HCT116 (cell line): ENCODE data around the gene SPOCD1. TPM values are rescaled to one million over a fixed set of nuclear protein-coding genes. Genes with fewer than 3 reads are reported as not detected.

Source experiments
- ATAC-seq: fragments of 200-7000 bp; cut with Tn5 transposase; 2 replicates; pipeline ENCODE4 v1.9.1; 2020; ENCODE audit warnings: mild to moderate bottlenecking, moderate library complexity
- BruUV-seq: library from RNA; stranded (reverse); fragments of 400-500 nt; replicated peaks from 2 replicates; lab custom pipeline; 2021; lab: Mats Ljungman, UMichigan
- CTCF ChIA-PET: fragments of 300-600 bp; sonication (Branson Sonifier 250); formaldehyde crosslinking; loops from one replicate; lab custom pipeline; 2021; ENCODE audit warnings: antibody characterized with exemption; lab: Charles Lee
- POLR2A ChIA-PET: fragments of 300-600, 350-600 bp; sonication (Branson Sonifier 250); formaldehyde crosslinking; loops from one replicate; lab custom pipeline; 2021; ENCODE audit warnings: antibody characterized with exemption; lab: Charles Lee
- RAD21 ChIA-PET, 2 experiments: fragments of 300-600 bp; sonication (Branson Sonifier 250); formaldehyde crosslinking; loops; one replicate each; lab custom pipeline; 2023; ENCODE audit warnings: low total read pairs in 2 of 2; ENCODE audit not compliant: uncharacterized antibody in 2 of 2, unreplicated experiment in 2 of 2, low non-redundant PET in 1 of 2; lab: Charles Lee
- DNase-seq: peaks from one replicate; pipeline ENCODE4 v3.0.0-alpha.2; 2010; ENCODE audit warnings: low read depth, low spot score
- H2AFZ ChIP-seq: fragments of 200-600 bp; shearing (Covaris generic), sonication (generic); 2 replicates; pipeline ENCODE4 v1.6.1; 2017; ENCODE audit warnings: low read depth, mixed run types, mixed read lengths, antibody characterized with exemption, low read length; ENCODE audit not compliant: poor library complexity, severe bottlenecking
- H3K27ac ChIP-seq: 2 replicates; pipeline ENCODE4 v1.5.1; 2012; ENCODE audit warnings: low read depth, low read length
- H3K27me3 ChIP-seq: fragments of 200-600 bp; sonication (generic); 2 replicates; pipeline ENCODE4 v1.6.1; 2016; ENCODE audit warnings: mixed run types, low read length, mixed read lengths; ENCODE audit not compliant: insufficient read depth
- H3K36me3 ChIP-seq, 2 experiments: fragments of 200-500 bp in 1 of 2; fragments of 200-600 bp in 1 of 2; sonication (Bioruptor generic) in 1 of 2; sonication (generic) in 1 of 2; 2 replicates each; pipeline versions ENCODE4 v1.5.1 to v1.6.1; 2014 to 2016; ENCODE audit warnings: low read length in 2 of 2, inconsistent platforms in 1 of 2, mixed read lengths in 1 of 2, mixed run types in 1 of 2; ENCODE audit not compliant: insufficient read depth in 2 of 2, control insufficient read depth in 1 of 2
- H3K4me1 ChIP-seq, 2 experiments: fragments of 200-600 bp in 1 of 2; sonication (generic) in 1 of 2; 2 replicates each; pipeline versions ENCODE4 v1.5.1 to v1.6.1; 2012 to 2017; ENCODE audit warnings: low read length in 2 of 2, inconsistent platforms in 1 of 2, mild to moderate bottlenecking in 1 of 2, mixed read lengths in 1 of 2, mixed run types in 1 of 2, moderate library complexity in 1 of 2; ENCODE audit not compliant: insufficient read depth in 2 of 2, control insufficient read depth in 1 of 2
- H3K4me2 ChIP-seq: fragments of 200-600 bp; sonication (generic); 2 replicates; pipeline ENCODE4 v1.6.1; 2017; ENCODE audit warnings: mixed run types, low read length, mixed read lengths
- H3K4me3 ChIP-seq, 2 experiments: fragments of 200-600 bp in 1 of 2; sonication (generic) in 1 of 2; replicated peaks in 1 of 2; 2 replicates each; pipeline ENCODE4 v1.5.1; 2011 to 2016; ENCODE audit warnings: low read length in 2 of 2, control low read depth in 1 of 2, low read depth in 1 of 2, mild to moderate bottlenecking in 1 of 2, mixed read lengths in 1 of 2, mixed run types in 1 of 2
- H3K79me2 ChIP-seq: fragments of 200-600 bp; sonication (generic); 2 replicates; pipeline ENCODE4 v1.6.1; 2017; ENCODE audit warnings: mild to moderate bottlenecking, mixed run types, low read length, moderate library complexity, mixed read lengths; ENCODE audit not compliant: insufficient read depth
- H3K9ac ChIP-seq: fragments of 200-600 bp; sonication (generic); 2 replicates; pipeline ENCODE4 v1.6.1; 2016; ENCODE audit warnings: low read length, mixed read lengths
- H3K9me2 ChIP-seq: fragments of 200-600 bp; sonication (generic), shearing (Covaris generic); 2 replicates; pipeline ENCODE4 v1.6.1; 2017; ENCODE audit warnings: mixed run types, mild to moderate bottlenecking, moderate library complexity; ENCODE audit not compliant: insufficient read depth
- H3K9me3 ChIP-seq, 2 experiments: fragments of 200-500 bp in 1 of 2; fragments of 200-600 bp in 1 of 2; sonication (Bioruptor generic) in 1 of 2; sonication (generic) in 1 of 2; 2 replicates each; pipeline ENCODE4 v1.6.1; 2014 to 2017; ENCODE audit warnings: low read length in 2 of 2, mixed read lengths in 2 of 2, inconsistent platforms in 1 of 2, low read depth in 1 of 2, mild to moderate bottlenecking in 1 of 2, mixed run types in 1 of 2, moderate library complexity in 1 of 2; ENCODE audit not compliant: control insufficient read depth in 1 of 2, insufficient read depth in 1 of 2
- H4K20me1 ChIP-seq: fragments of 200-600 bp; sonication (generic), shearing (Covaris generic); 2 replicates; pipeline ENCODE4 v1.6.1; 2017; ENCODE audit warnings: mixed run types, mild to moderate bottlenecking, moderate library complexity; ENCODE audit not compliant: insufficient read depth
- CBX3 ChIP-seq: IDR thresholded peaks from 2 replicates; pipeline ENCODE4 v1.6.1; 2012; ENCODE audit warnings: low read depth
- EGR1 ChIP-seq: IDR thresholded peaks from 2 replicates; pipeline ENCODE4 v1.6.1; 2012; ENCODE audit warnings: low read depth
- EZH2 ChIP-seq: fragments of 200-600 bp; sonication (generic); IDR thresholded peaks from 2 replicates; pipeline ENCODE4 v1.6.1; 2017; ENCODE audit warnings: antibody characterized with exemption, mixed run types
- EZH2phosphoT487 ChIP-seq: fragments of 200-600 bp; IDR thresholded peaks from 2 replicates; pipeline ENCODE4 v1.6.1; 2018; ENCODE audit warnings: antibody characterized with exemption, borderline replicate concordance
- JUND ChIP-seq: IDR thresholded peaks from 2 replicates; pipeline ENCODE4 v1.6.1; 2012
- POLR2A ChIP-seq: IDR thresholded peaks from 2 replicates; pipeline ENCODE4 v1.7.0; 2011; ENCODE audit warnings: borderline replicate concordance; ENCODE audit not compliant: insufficient read depth, insufficient read length; ENCODE audit errors: extremely low read depth
- POLR2AphosphoS5 ChIP-seq: IDR thresholded peaks from 2 replicates; pipeline ENCODE4 v1.6.1; 2011; ENCODE audit warnings: mild to moderate bottlenecking, low read depth, low read length, moderate library complexity
- RAD21 ChIP-seq: IDR thresholded peaks from 2 replicates; pipeline ENCODE4 v1.6.1; 2012; ENCODE audit warnings: low read depth, mild to moderate bottlenecking
- SIN3A ChIP-seq: IDR thresholded peaks from 2 replicates; pipeline ENCODE4 v1.6.1; 2012; ENCODE audit warnings: low read depth
- SP1 ChIP-seq: IDR thresholded peaks from 2 replicates; pipeline ENCODE4 v1.6.1; 2012; ENCODE audit warnings: low read depth
- SRF ChIP-seq: IDR thresholded peaks from 2 replicates; pipeline ENCODE4 v1.6.1; 2012; ENCODE audit warnings: low read depth
- TCF7L2 ChIP-seq: IDR thresholded peaks from 2 replicates; pipeline ENCODE4 v1.7.0; 2011; ENCODE audit warnings: borderline replicate concordance, inconsistent platforms; ENCODE audit not compliant: insufficient read depth, insufficient read length; ENCODE audit errors: extremely low read depth
- YY1 ChIP-seq: IDR thresholded peaks from 2 replicates; pipeline ENCODE4 v1.6.1; 2011; ENCODE audit warnings: low read length, low read depth, moderate library complexity, mild to moderate bottlenecking; ENCODE audit not compliant: insufficient replicate concordance; ENCODE audit errors: extremely low read depth
- ZFX ChIP-seq: fragments of 450-650 bp; IDR thresholded peaks from 2 replicates; pipeline ENCODE4 v1.6.1; 2017
- ZNF274 ChIP-seq: fragments of 200-500 bp; sonication (Bioruptor generic); IDR thresholded peaks from 2 replicates; pipeline ENCODE4 v1.6.1; 2014; ENCODE audit warnings: mild to moderate bottlenecking, low read depth, low read length, inconsistent platforms
- intact Hi-C: fragments of 100-400 bp; cut with micrococcal nuclease; formaldehyde crosslinking; loops from 2 replicates; pipeline ENCODE4 v1.10.0; 2022
- total RNA-seq: library from RNA; stranded (reverse); gene quantifications from one replicate; pipeline ENCODE4 v1.2.1, GENCODE V29; 2021; ENCODE audit not compliant: unreplicated experiment
- TF ChIP-seq, protein P1 (sequence below): IDR thresholded peaks from 2 replicates; pipeline ENCODE4 v1.6.1; 2012; ENCODE audit warnings: low read depth
- TF ChIP-seq, protein P2 (sequence below), 3 experiments: fragments of 200-600 bp in 1 of 3; sonication (generic) in 1 of 3; IDR thresholded peaks in 2 of 3; conservative IDR thresholded peaks in 1 of 3; 2 replicates each; pipeline ENCODE4 v1.5.1; 2012 to 2017; ENCODE audit warnings: low read depth in 2 of 3, low read length in 2 of 3, antibody characterized with exemption in 1 of 3, borderline replicate concordance in 1 of 3, control low read depth in 1 of 3, mild to moderate bottlenecking in 1 of 3, mixed read lengths in 1 of 3, mixed run types in 1 of 3, moderate library complexity in 1 of 3; ENCODE audit not compliant: insufficient read depth in 1 of 3
- TF ChIP-seq, protein P3 (sequence below): IDR thresholded peaks from 2 replicates; pipeline ENCODE4 v1.6.1; 2011; ENCODE audit warnings: mild to moderate bottlenecking, low read length, moderate library complexity; ENCODE audit not compliant: insufficient replicate concordance; ENCODE audit errors: extremely low read depth
- TF ChIP-seq, protein P4 (sequence below): IDR thresholded peaks from 2 replicates; pipeline ENCODE4 v1.6.1; 2012

The SPOCD1 gene
- total RNA-seq, 1 experiment from 2014 or later, result 5.0 TPM

DNA sequence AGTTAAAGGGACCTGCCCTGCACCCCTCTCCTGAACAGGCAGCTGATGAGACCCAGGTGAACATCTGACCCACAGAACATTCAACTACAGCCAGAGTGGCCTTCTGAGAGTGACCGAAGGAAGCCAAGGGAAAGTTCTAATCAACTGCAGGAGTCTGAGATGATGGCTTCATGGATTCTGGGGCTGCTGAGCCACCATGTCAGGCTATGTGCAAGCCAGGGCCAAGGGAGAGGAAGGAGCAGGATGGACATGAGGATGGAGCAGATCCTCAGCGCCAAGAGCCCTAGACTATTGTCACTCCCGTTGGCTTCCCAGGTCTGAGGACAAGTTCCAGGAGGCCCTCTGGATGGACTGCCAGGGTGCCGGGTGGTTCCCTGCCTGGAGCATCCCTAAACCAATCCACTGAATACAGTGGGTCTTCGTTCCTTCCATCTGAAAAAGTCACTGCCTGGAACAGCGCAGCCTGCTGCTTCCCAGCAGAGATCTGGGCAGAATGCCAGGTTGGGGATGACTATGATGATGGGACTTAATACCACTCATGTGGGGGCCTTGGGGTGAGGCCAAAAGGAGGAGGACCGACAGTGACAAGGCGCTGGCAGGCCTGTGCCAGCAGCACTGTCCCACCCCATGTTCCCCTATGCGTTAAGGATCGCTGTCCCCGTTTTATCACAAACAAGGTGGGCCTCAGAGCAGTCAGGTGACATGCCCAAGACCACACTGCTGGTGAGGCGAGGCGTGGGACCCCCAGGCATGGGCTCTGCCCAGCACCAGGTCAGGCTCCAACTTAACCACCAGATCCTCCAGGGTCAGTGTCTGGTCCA, 19.8 kb downstream of the SPOCD1 start:
- BruUV-seq, result no TSS peak
- Histone ChIP-seq H3K79me2 (no peaks in the 10 kb centered on the region), H3K36me3 (no peaks in the 10 kb centered on the region), H3K4me2 (no peak overlapping the region), H3K9me2 (no peaks in the 10 kb centered on the region), H3K4me1 (peaks cover 12 to 44% of the 10 kb centered on the region in 2 experiments), H3K27ac (no peak overlapping the region), H2AFZ (no peak overlapping the region), H3K27me3 (no peaks in the 10 kb centered on the region), H3K9ac (no peak overlapping the region), H4K20me1 (no peaks in the 10 kb centered on the region), H3K4me3 (no peak overlapping the region), H3K9me3 (no peaks in the 10 kb centered on the region)
- RAD21 ChIA-PET, result no interaction called here
- POLR2A ChIA-PET, result no interaction called here
- ATAC-seq (no peak), DNase-seq (no peak)
- CTCF ChIA-PET, result no interaction called here
- intact Hi-C loops, result no loop called here
- TF ChIP-seq RAD21 (no peak), SIN3A (no peak), ZNF274 (no peak), EGR1 (no peak), TCF7L2 (no peak), SP1 (no peak), ZFX (no peak), YY1 (no peak), EZH2 (no peak), CBX3 (no peak), POLR2A (no peak), POLR2AphosphoS5 (no peak), EZH2phosphoT487 (no peak), SRF (no peak), JUND (no peak)
- TF ChIP-seq, protein P1, sequence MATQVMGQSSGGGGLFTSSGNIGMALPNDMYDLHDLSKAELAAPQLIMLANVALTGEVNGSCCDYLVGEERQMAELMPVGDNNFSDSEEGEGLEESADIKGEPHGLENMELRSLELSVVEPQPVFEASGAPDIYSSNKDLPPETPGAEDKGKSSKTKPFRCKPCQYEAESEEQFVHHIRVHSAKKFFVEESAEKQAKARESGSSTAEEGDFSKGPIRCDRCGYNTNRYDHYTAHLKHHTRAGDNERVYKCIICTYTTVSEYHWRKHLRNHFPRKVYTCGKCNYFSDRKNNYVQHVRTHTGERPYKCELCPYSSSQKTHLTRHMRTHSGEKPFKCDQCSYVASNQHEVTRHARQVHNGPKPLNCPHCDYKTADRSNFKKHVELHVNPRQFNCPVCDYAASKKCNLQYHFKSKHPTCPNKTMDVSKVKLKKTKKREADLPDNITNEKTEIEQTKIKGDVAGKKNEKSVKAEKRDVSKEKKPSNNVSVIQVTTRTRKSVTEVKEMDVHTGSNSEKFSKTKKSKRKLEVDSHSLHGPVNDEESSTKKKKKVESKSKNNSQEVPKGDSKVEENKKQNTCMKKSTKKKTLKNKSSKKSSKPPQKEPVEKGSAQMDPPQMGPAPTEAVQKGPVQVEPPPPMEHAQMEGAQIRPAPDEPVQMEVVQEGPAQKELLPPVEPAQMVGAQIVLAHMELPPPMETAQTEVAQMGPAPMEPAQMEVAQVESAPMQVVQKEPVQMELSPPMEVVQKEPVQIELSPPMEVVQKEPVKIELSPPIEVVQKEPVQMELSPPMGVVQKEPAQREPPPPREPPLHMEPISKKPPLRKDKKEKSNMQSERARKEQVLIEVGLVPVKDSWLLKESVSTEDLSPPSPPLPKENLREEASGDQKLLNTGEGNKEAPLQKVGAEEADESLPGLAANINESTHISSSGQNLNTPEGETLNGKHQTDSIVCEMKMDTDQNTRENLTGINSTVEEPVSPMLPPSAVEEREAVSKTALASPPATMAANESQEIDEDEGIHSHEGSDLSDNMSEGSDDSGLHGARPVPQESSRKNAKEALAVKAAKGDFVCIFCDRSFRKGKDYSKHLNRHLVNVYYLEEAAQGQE, result no peak
- TF ChIP-seq, protein P2, sequence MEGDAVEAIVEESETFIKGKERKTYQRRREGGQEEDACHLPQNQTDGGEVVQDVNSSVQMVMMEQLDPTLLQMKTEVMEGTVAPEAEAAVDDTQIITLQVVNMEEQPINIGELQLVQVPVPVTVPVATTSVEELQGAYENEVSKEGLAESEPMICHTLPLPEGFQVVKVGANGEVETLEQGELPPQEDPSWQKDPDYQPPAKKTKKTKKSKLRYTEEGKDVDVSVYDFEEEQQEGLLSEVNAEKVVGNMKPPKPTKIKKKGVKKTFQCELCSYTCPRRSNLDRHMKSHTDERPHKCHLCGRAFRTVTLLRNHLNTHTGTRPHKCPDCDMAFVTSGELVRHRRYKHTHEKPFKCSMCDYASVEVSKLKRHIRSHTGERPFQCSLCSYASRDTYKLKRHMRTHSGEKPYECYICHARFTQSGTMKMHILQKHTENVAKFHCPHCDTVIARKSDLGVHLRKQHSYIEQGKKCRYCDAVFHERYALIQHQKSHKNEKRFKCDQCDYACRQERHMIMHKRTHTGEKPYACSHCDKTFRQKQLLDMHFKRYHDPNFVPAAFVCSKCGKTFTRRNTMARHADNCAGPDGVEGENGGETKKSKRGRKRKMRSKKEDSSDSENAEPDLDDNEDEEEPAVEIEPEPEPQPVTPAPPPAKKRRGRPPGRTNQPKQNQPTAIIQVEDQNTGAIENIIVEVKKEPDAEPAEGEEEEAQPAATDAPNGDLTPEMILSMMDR (IDR thresholded peaks at IDR 0.05 in 2 of 3, conservative IDR thresholded peaks at IDR 0.05 in 1 of 3; ENCODE audit: borderline replicate concordance in 1 of 3, insufficient read depth in 1 of 3, low read depth in 2 of 3, low read length in 2 of 3), result no peak
- TF ChIP-seq, protein P3, sequence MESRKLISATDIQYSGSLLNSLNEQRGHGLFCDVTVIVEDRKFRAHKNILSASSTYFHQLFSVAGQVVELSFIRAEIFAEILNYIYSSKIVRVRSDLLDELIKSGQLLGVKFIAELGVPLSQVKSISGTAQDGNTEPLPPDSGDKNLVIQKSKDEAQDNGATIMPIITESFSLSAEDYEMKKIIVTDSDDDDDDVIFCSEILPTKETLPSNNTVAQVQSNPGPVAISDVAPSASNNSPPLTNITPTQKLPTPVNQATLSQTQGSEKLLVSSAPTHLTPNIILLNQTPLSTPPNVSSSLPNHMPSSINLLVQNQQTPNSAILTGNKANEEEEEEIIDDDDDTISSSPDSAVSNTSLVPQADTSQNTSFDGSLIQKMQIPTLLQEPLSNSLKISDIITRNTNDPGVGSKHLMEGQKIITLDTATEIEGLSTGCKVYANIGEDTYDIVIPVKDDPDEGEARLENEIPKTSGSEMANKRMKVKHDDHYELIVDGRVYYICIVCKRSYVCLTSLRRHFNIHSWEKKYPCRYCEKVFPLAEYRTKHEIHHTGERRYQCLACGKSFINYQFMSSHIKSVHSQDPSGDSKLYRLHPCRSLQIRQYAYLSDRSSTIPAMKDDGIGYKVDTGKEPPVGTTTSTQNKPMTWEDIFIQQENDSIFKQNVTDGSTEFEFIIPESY, result no peak
- TF ChIP-seq, protein P4, sequence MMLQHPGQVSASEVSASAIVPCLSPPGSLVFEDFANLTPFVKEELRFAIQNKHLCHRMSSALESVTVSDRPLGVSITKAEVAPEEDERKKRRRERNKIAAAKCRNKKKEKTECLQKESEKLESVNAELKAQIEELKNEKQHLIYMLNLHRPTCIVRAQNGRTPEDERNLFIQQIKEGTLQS, result no peak
